ENCODE data around the gene RMI2.

RMI2 gene

DNA sequence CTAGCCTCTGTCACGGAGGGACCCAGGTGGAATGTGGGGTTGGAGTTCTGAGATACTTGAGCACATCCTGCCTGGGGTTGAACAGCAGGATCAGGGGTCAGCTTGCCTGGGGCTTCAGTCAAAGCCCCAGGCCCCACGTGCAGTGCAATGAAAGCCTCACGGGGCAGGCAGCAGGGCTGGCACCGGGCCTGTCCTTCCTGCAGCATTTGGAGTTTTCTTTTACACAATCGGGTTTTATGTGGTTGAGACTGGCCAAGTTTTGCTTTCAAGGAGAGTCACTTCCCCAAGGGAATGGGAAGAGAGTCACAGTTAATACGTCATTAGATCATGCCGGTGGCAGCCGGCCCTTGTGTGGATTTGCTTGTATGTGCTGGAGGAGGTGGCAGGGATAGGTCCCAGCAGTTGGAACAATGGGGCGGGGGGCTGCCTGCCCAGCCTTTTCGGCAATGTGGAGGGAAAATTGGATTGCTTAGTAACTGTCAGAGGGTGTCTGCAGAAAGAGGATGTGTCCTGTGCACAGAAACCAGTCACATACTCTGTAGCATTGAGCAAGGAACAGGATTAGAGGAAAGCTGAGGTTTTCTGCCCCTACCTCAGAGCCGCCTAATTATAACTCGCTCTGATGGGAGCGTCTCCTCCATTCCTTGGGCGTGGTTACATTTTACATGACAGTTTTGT, 4.5 kb downstream of the RMI2 start:
- DNase-seq (ENCODE audit: extremely low read depth, low read depth): no peak
- TF ChIP-seq, protein P1, sequence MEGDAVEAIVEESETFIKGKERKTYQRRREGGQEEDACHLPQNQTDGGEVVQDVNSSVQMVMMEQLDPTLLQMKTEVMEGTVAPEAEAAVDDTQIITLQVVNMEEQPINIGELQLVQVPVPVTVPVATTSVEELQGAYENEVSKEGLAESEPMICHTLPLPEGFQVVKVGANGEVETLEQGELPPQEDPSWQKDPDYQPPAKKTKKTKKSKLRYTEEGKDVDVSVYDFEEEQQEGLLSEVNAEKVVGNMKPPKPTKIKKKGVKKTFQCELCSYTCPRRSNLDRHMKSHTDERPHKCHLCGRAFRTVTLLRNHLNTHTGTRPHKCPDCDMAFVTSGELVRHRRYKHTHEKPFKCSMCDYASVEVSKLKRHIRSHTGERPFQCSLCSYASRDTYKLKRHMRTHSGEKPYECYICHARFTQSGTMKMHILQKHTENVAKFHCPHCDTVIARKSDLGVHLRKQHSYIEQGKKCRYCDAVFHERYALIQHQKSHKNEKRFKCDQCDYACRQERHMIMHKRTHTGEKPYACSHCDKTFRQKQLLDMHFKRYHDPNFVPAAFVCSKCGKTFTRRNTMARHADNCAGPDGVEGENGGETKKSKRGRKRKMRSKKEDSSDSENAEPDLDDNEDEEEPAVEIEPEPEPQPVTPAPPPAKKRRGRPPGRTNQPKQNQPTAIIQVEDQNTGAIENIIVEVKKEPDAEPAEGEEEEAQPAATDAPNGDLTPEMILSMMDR (IDR thresholded peaks at IDR 0.05; ENCODE audit: low read depth, low read length, missing control alignments): no peak
- H3K4me3 ChIP-seq (replicated peaks; ENCODE audit: low read depth, low read length): no peak overlapping the region

DNA sequence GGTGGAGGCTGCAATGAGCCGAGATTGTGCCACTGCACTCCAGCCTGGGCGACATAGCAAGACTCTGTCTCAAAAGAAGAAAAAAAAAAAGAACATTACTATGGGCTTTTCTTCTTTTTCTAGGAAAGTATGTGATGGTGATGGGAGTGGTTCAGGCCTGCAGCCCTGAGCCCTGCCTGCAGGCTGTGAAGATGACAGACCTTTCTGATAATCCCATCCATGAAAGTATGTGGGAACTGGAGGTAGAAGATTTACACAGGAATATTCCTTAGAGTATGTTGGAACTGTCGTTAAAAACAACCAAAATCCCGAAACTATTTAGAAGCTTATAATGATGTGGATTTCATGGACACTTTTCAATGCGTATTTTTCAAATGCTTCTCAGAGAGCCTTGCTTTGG, 5.3 kb downstream of the RMI2 start:
- DNase-seq (ENCODE audit: extremely low read depth, low read depth): no peak
- TF ChIP-seq, protein P1 (IDR thresholded peaks at IDR 0.05; ENCODE audit: low read depth, low read length, missing control alignments): no peak
- H3K4me3 ChIP-seq (replicated peaks; ENCODE audit: low read depth, low read length): 0 out of 2 replicates have a peak overlapping the region, but pooled peaks have one; percentile 26

DNA sequence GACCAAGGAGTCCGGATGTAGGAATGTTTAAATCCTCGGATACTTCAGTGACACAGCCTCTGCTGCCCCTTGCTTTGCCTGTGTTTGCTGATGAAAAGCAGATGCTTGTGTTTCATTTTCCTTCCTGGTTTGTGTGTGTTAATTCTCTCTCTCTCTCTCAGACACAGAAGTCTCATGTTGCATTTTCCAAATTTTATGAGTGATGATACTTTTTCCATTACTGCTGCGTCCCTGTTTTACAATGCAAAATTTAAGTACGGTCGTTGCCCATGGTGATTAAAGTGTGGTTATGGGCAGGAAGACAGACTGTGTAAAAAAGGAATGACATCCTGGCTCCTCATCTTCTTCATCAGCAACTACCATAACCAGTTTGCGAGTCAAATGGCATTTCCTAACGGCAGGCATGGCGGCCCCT, 5.7 kb downstream of the RMI2 start:
- peak overlapping the region; percentile 26 for H3K4me3 ChIP-seq (replicated peaks; ENCODE audit: low read depth, low read length)
- TF ChIP-seq, protein P1 (IDR thresholded peaks at IDR 0.05; ENCODE audit: low read depth, low read length, missing control alignments): no peak
- peak; percentile 90 for DNase-seq (ENCODE audit: extremely low read depth, low read depth)

DNA sequence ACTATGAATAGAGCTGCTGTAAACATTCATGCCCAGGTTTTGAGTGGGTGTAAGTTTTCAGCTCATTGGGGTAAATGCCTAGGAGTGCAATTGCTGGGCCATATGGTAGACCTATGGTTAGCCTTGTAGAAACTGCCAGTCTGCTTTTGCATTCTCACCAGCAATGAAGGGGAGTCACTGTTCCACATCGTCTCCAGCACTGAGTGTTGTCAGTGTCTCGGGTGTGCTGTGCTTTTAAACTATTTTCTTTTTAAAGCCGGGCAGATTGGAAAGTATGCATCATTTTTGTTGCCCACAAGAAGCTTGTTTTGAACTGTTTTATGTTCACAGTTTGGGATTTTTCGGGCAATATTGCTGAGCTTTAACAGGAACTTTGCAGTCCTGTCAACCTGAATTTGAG, 7.9 kb downstream of the RMI2 start:
- DNase-seq (ENCODE audit: extremely low read depth, low read depth): no peak
- TF ChIP-seq, protein P1 (IDR thresholded peaks at IDR 0.05; ENCODE audit: low read depth, low read length, missing control alignments): no peak

DNA sequence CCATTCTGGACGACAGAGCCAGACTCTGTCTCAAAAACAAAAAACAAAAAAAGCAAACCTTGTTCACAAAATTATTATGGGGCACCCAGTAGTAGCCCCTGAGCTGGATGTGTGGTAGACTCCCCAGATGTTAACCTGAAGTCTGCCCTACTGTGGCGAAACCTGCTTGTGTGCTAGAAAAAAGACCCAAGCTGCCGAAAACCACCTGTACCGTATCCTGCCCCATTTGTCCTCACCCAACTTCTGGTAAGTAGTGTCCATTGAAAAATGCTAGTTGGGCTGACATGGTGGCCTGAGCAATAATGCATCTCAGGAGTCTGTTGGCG, 9.1 kb downstream of the RMI2 start:
- no peak for DNase-seq (ENCODE audit: extremely low read depth, low read depth)
- no peak overlapping the region for H3K4me3 ChIP-seq (replicated peaks; ENCODE audit: low read depth, low read length)
- TF ChIP-seq, protein P1 (IDR thresholded peaks at IDR 0.05; ENCODE audit: low read depth, low read length, missing control alignments): no peak

More for the DNA sequence above, 7.9 kb downstream of the RMI2 start:
- no peak overlapping the region for H3K4me3 ChIP-seq (replicated peaks; ENCODE audit: low read depth, low read length)

DNA sequence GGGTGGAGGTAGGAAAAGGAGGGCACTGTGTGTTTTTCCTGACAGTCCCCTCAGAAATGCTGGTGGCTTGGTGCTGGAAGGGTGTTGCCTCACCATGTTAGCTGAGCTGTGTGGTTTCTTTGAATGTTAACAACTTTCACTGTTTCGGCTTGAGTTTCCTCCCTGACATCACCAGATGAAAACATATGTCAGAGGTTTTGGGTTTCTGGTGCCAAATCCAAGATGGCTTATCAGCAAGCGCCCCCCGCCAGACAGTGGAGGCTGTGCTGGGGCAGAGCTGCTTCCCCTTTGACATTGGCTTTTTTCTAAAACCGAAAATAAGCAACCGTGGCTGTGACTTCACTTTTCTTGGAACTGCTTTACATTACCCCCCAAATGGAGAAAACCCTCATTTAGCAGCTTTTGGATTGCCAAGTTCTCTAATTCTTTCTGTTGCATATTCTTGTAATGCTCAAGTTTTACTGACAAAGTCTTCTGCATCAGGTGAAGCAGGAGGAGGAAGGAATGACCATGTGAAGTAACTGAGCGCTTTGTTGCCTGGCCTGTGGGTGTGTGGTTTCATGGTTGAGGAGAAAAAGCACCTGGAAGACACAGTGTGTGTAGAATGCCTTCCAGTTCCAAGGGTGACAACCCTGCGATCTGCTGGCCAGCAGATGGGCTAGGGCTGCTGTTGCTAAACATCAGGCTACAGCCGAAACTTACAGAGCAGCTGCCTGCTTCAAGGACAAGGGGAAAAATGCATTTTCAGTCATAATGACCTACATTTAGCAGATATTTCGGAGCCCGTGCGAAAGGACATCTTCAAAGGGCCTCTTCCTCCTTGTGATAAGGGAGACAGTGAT, 9.7 kb downstream of the RMI2 start:
- no peak overlapping the region for H3K4me3 ChIP-seq (replicated peaks; ENCODE audit: low read depth, low read length)
- TF ChIP-seq, protein P1 (IDR thresholded peaks at IDR 0.05; ENCODE audit: low read depth, low read length, missing control alignments): no peak
- no peak for DNase-seq (ENCODE audit: extremely low read depth, low read depth)
